ENCODE results near the gene CST7.

Gene CST7

GRCh38 chr20:24951536-24952083 is 2.5 kb downstream of the CST7 start:
- no peak for TF ChIP-seq EZH2phosphoT487 (IDR thresholded peaks at IDR 0.05; ENCODE audit: borderline replicate concordance, low read length)
- no peak for TF ChIP-seq CTCF (IDR thresholded peaks at IDR 0.05; ENCODE audit: low read depth, low read length, poor library complexity, severe bottlenecking)

GRCh38 chr20:24952376-24953208 is 3.5 kb downstream of the CST7 start:
- H3F3A ChIP-seq (ENCODE audit: control insufficient read depth, insufficient read depth): peaks cover 3% of the 10 kb centered on the region
- H3K4me1 ChIP-seq (ENCODE audit: control insufficient read depth, low read length): peaks cover 15% of the 10 kb centered on the region
- H3K9me3 ChIP-seq (ENCODE audit: control insufficient read depth, insufficient read depth, low read length): no peaks in the 10 kb centered on the region
- no peak for TF ChIP-seq EZH2phosphoT487 (IDR thresholded peaks at IDR 0.05; ENCODE audit: borderline replicate concordance, low read length)
- no peak for TF ChIP-seq CTCF (IDR thresholded peaks at IDR 0.05; ENCODE audit: low read depth, low read length, poor library complexity, severe bottlenecking)
- no peaks in the 10 kb centered on the region for H3K79me2 ChIP-seq (ENCODE audit: control insufficient read depth, low read length)
- no peaks in the 10 kb centered on the region for H3K36me3 ChIP-seq (ENCODE audit: control insufficient read depth, low read length)
- no peaks in the 10 kb centered on the region for H3K27me3 ChIP-seq (ENCODE audit: control insufficient read depth, low read length)
- H3K27ac ChIP-seq (ENCODE audit: low read depth, low read length): no peak overlapping the region
- no peak overlapping the region for H3K4me3 ChIP-seq (ENCODE audit: low read length)
- H3K9me2 ChIP-seq (replicated peaks; ENCODE audit: control insufficient read depth, low read length): no peaks in the 10 kb centered on the region
- H3K4me2 ChIP-seq (ENCODE audit: low read length): no peak overlapping the region
- H4K20me1 ChIP-seq (ENCODE audit: control insufficient read depth, insufficient read depth, low read depth, low read length): no peaks in the 10 kb centered on the region

More at GRCh38 chr20:24951536-24952083, 2.5 kb downstream of the CST7 start:
- Histone ChIP-seq H3K9me3 (ENCODE audit: control insufficient read depth, insufficient read depth, low read length) (no peaks in the 10 kb centered on the region), H3F3A (ENCODE audit: control insufficient read depth, insufficient read depth) (peaks cover 3% of the 10 kb centered on the region), H3K4me1 (ENCODE audit: control insufficient read depth, low read length) (peaks cover 15% of the 10 kb centered on the region), H3K4me2 (ENCODE audit: low read length) (no peak overlapping the region), H4K20me1 (ENCODE audit: control insufficient read depth, insufficient read depth, low read depth, low read length) (no peaks in the 10 kb centered on the region), H3K79me2 (ENCODE audit: control insufficient read depth, low read length) (no peaks in the 10 kb centered on the region), H3K27ac (ENCODE audit: low read depth, low read length) (no peak overlapping the region), H3K27me3 (ENCODE audit: control insufficient read depth, low read length) (no peaks in the 10 kb centered on the region), H3K36me3 (ENCODE audit: control insufficient read depth, low read length) (no peaks in the 10 kb centered on the region), H3K9me2 (replicated peaks; ENCODE audit: control insufficient read depth, low read length) (no peaks in the 10 kb centered on the region), H3K4me3 (ENCODE audit: low read length) (no peak overlapping the region)

GRCh38 chr20:24953209-24953575 is 4.1 kb downstream of the CST7 start:
- Histone ChIP-seq H3K27ac (ENCODE audit: low read depth, low read length) (no peak overlapping the region), H3K4me1 (ENCODE audit: control insufficient read depth, low read length) (peaks cover 15% of the 10 kb centered on the region), H3K4me2 (ENCODE audit: low read length) (no peak overlapping the region)

More at GRCh38 chr20:24953209-24953575, 4.1 kb downstream of the CST7 start:
- Histone ChIP-seq H3F3A (ENCODE audit: control insufficient read depth, insufficient read depth) (peaks cover 3% of the 10 kb centered on the region), H3K79me2 (ENCODE audit: control insufficient read depth, low read length) (no peaks in the 10 kb centered on the region), H3K4me3 (ENCODE audit: low read length) (no peak overlapping the region), H3K36me3 (ENCODE audit: control insufficient read depth, low read length) (no peaks in the 10 kb centered on the region), H3K9me2 (replicated peaks; ENCODE audit: control insufficient read depth, low read length) (no peaks in the 10 kb centered on the region), H3K9me3 (ENCODE audit: control insufficient read depth, insufficient read depth, low read length) (no peaks in the 10 kb centered on the region), H4K20me1 (ENCODE audit: control insufficient read depth, insufficient read depth, low read depth, low read length) (no peaks in the 10 kb centered on the region), H3K27me3 (ENCODE audit: control insufficient read depth, low read length) (no peaks in the 10 kb centered on the region)
- no peak for TF ChIP-seq EZH2phosphoT487 (IDR thresholded peaks at IDR 0.05; ENCODE audit: borderline replicate concordance, low read length)
- TF ChIP-seq CTCF (IDR thresholded peaks at IDR 0.05; ENCODE audit: low read depth, low read length, poor library complexity, severe bottlenecking): no peak
